WTC11 (cell line): ENCODE results near the gene TERT. TPM values are rescaled to one million over a fixed set of nuclear protein-coding genes. Genes with fewer than 3 reads are reported as not detected.
"Not testable (repeated sequence)": the region's sequence is repeated elsewhere in the genome, so short reads cannot be mapped to it uniquely, and the experiment has no call there.

Source experiments
- ATAC-seq: fragments of 200-7000 bp; cut with Tn5 transposase; 2 replicates; pipeline ENCODE4 v1.10.0; 2021; ENCODE audit warnings: mild to moderate bottlenecking, moderate library complexity
- CTCF ChIA-PET: fragments of 300-600 bp; sonication (Branson Sonifier 250); formaldehyde crosslinking; loops from one replicate; lab custom pipeline; 2021; ENCODE audit warnings: antibody characterized with exemption; lab: Charles Lee
- POLR2A ChIA-PET: fragments of 350-600 bp; sonication (Branson Sonifier 250); formaldehyde crosslinking; loops from one replicate; lab custom pipeline; 2021; ENCODE audit warnings: antibody characterized with exemption; lab: Charles Lee
- DNase-seq: peaks from one replicate; pipeline ENCODE4 v3.0.0; 2021; ENCODE audit warnings: low spot score
- H3K27ac Mint-ChIP-seq: 2 replicates; pipeline ENCODE4 v1.8.0; 2021; ENCODE audit warnings: mixed read lengths
- H3K27me3 Mint-ChIP-seq: 2 replicates; pipeline ENCODE4 v1.8.0; 2021; ENCODE audit warnings: low read depth, mild to moderate bottlenecking, moderate library complexity, mixed read lengths
- H3K36me3 Mint-ChIP-seq: 2 replicates; pipeline ENCODE4 v1.8.0; 2021; ENCODE audit warnings: mixed read lengths
- H3K4me1 Mint-ChIP-seq: 2 replicates; pipeline ENCODE4 v1.8.0; 2022; ENCODE audit warnings: mixed read lengths
- H3K4me3 Mint-ChIP-seq: 2 replicates; pipeline ENCODE4 v1.8.0; 2021; ENCODE audit warnings: mild to moderate bottlenecking, moderate library complexity, mixed read lengths
- H3K9me3 Mint-ChIP-seq: 2 replicates; pipeline ENCODE4 v1.8.0; 2021; ENCODE audit warnings: mixed read lengths
- GRHL2 ChIP-seq: fragments of 250-450 bp; sonication (Bioruptor Pico); IDR thresholded peaks from 2 replicates; pipeline ENCODE4 v1.8.0; 2022; ENCODE audit warnings: mild to moderate bottlenecking, moderate library complexity; ENCODE audit not compliant: insufficient replicate concordance, severe bottlenecking
- NR1H2 ChIP-seq: sonication (generic); formaldehyde crosslinking; IDR thresholded peaks from 2 replicates; pipeline ENCODE4 v1.9.0; 2021; ENCODE audit warnings: mild to moderate bottlenecking, moderate library complexity, missing genetic modification reagents
- OVOL2 ChIP-seq: fragments of 250-450 bp; sonication (Bioruptor Pico); IDR thresholded peaks from 2 replicates; pipeline ENCODE4 v1.9.0; 2021; ENCODE audit warnings: mild to moderate bottlenecking, borderline replicate concordance
- PRDM15 ChIP-seq: sonication (generic); formaldehyde crosslinking; IDR thresholded peaks from 2 replicates; pipeline ENCODE4 v1.8.0; 2022; ENCODE audit warnings: missing genetic modification reagents
- PREB ChIP-seq: sonication (generic); formaldehyde crosslinking; IDR thresholded peaks from 2 replicates; pipeline ENCODE4 v1.8.1; 2022; ENCODE audit warnings: mild to moderate bottlenecking, missing genetic modification reagents, moderate library complexity, borderline replicate concordance
- STAT6 ChIP-seq: sonication (generic); formaldehyde crosslinking; conservative IDR thresholded peaks from 2 replicates; pipeline ENCODE4 v1.8.1; 2023; ENCODE audit warnings: mild to moderate bottlenecking, low read depth, missing genetic modification reagents, moderate library complexity
- TCF7 ChIP-seq: sonication (generic); formaldehyde crosslinking; IDR thresholded peaks from 2 replicates; pipeline ENCODE4 v1.8.0; 2022; ENCODE audit warnings: mild to moderate bottlenecking, low read depth, missing genetic modification reagents, moderate library complexity
- TP53 ChIP-seq: sonication (generic); formaldehyde crosslinking; IDR thresholded peaks from 2 replicates; pipeline ENCODE4 v1.8.1; 2023; ENCODE audit warnings: mild to moderate bottlenecking, missing genetic modification reagents
- ZNF317 ChIP-seq: sonication (generic); formaldehyde crosslinking; IDR thresholded peaks from 2 replicates; pipeline ENCODE4 v1.8.1; 2023; ENCODE audit warnings: low read depth, mild to moderate bottlenecking, moderate library complexity, missing genetic modification reagents, borderline replicate concordance
- ZNF396 ChIP-seq: fragments of 250-450 bp; sonication (Bioruptor Pico); IDR thresholded peaks from 2 replicates; pipeline ENCODE4 v1.8.0; 2021; ENCODE audit warnings: mild to moderate bottlenecking, moderate library complexity, borderline replicate concordance
- ZNF423 ChIP-seq: fragments of 250-450 bp; sonication (Bioruptor Pico); IDR thresholded peaks from 2 replicates; pipeline ENCODE4 v2.1.2; 2022; ENCODE audit warnings: mild to moderate bottlenecking, moderate library complexity
- total RNA-seq: library from RNA; stranded (reverse); gene quantifications from 3 replicates; pipeline ENCODE4 v1.2.3, GENCODE V29; 2021

TERT gene
- total RNA-seq, 1 experiment from 2014 or later: 42.9 TPM

GRCh38 chr5:1328237-1329110, 33.6 kb upstream of the TERT start:
- H3K27me3 Mint-ChIP-seq, H3K4me1 Mint-ChIP-seq, DNase-seq, POLR2A ChIA-PET, H3K4me3 Mint-ChIP-seq, ATAC-seq, H3K9me3 Mint-ChIP-seq: not testable (repeated sequence)
- peak overlapping the region; percentile 95 for H3K27ac Mint-ChIP-seq
- CTCF ChIA-PET: interaction anchor here (1.5 kb wide), 1 partner anchor 52 kb away, joined by 6 read pairs; no protein-coding TSS in a partner anchor
- H3K36me3 Mint-ChIP-seq: peaks cover 69% of the 10 kb centered on the region

GRCh38 chr5:1326901-1327756, 32.3 kb upstream of the TERT start:
- POLR2A ChIA-PET, DNase-seq, H3K4me3 Mint-ChIP-seq, ATAC-seq, H3K27me3 Mint-ChIP-seq, H3K4me1 Mint-ChIP-seq, H3K9me3 Mint-ChIP-seq: not testable (repeated sequence)
- CTCF ChIA-PET: interaction anchor here (1.0 to 2.4 kb wide), 4 partner anchors 11 to 318 kb away, joined by 3 to 8 read pairs (median 4); partner anchors contain the start of gene TERT
- Mint-ChIP-seq H3K36me3 (peaks cover 64% of the 10 kb centered on the region), H3K27ac (peak overlapping the region; percentile 97)

- ATAC-seq, POLR2A ChIA-PET, H3K4me1 Mint-ChIP-seq, H3K9me3 Mint-ChIP-seq, H3K27me3 Mint-ChIP-seq, DNase-seq, H3K4me3 Mint-ChIP-seq: not testable (repeated sequence)
- Mint-ChIP-seq H3K36me3 (peaks cover 62% of the 10 kb centered on the region), H3K27ac (peak overlapping the region; percentile 94)
- CTCF ChIA-PET: interaction anchor here (0.8 to 2.4 kb wide), 6 partner anchors 10 to 318 kb away, joined by 3 to 8 read pairs (median 4); partner anchors contain the start of gene TERT
Measured at GRCh38 chr5:1326532-1326875, 31.6 kb upstream of the TERT start.

GRCh38 chr5:1325870-1326531, 31.1 kb upstream of the TERT start:
- TF ChIP-seq ZNF423 (no peak), PRDM15 (CRISPR knock-in tag) (no peak)
- POLR2A ChIA-PET: no interaction called here
- H3K36me3 Mint-ChIP-seq: peaks cover 65% of the 10 kb centered on the region

GRCh38 chr5:1325191-1325741, 30.4 kb upstream of the TERT start:
- POLR2A ChIA-PET: no interaction called here
- peaks cover 63% of the 10 kb centered on the region for H3K36me3 Mint-ChIP-seq
- TF ChIP-seq STAT6 (no peak), OVOL2 (no peak), TP53 (CRISPR knock-in tag) (no peak), NR1H2 (CRISPR knock-in tag) (no peak), GRHL2 (no peak), ZNF317 (CRISPR knock-in tag) (no peak), PREB (CRISPR knock-in tag) (no peak), ZNF396 (no peak), TCF7 (CRISPR knock-in tag) (no peak)

More at GRCh38 chr5:1325870-1326531, 31.1 kb upstream of the TERT start:
- peaks cover 4% of the 10 kb centered on the region; the same call in 1 of the 2 replicates for H3K4me1 Mint-ChIP-seq
- DNase-seq (no peak), ATAC-seq (no peak)
- H3K27me3 Mint-ChIP-seq: no peaks in the 10 kb centered on the region
- peaks cover 9% of the 10 kb centered on the region for H3K9me3 Mint-ChIP-seq
- H3K4me3 Mint-ChIP-seq: no peak overlapping the region
- CTCF ChIA-PET: interaction anchor here (0.8 to 2.4 kb wide), 5 partner anchors 10 to 142 kb away, joined by 3 to 8 read pairs (median 4); partner anchors contain the start of gene TERT
- H3K27ac Mint-ChIP-seq: peak overlapping the region; percentile 86

More at GRCh38 chr5:1325191-1325741, 30.4 kb upstream of the TERT start:
- Mint-ChIP-seq H3K27me3 (no peaks in the 10 kb centered on the region), H3K27ac (0 out of 2 replicates have a peak overlapping the region, but pooled peaks have one; percentile 86), H3K4me3 (no peak overlapping the region), H3K9me3 (peaks cover 9% of the 10 kb centered on the region), H3K4me1 (peaks cover 4% of the 10 kb centered on the region; the same call in 1 of the 2 replicates)
- DNase-seq (no peak), ATAC-seq (no peak)
- CTCF ChIA-PET: interaction anchor here (1.0 kb wide), 1 partner anchor 143 kb away, joined by 4 read pairs; no protein-coding TSS in a partner anchor
